Activated naive CD4-positive, alpha-beta T cell treated with anti-CD3 and anti-CD28 coated beads, Interleukin-2, amount 10 ng/mL, durations not matched to agents 7 days and 5 days (primary cell): ENCODE measurements around the gene MDFIC2.
"Not testable (repeated sequence)": the region's sequence is repeated elsewhere in the genome, so short reads cannot be mapped to it uniquely, and the experiment has no call there.

Experiments used
- CTCF ChIA-PET: fragments of 350-600 bp; sonication (Branson Sonifier 250); formaldehyde crosslinking; loops from one replicate; lab custom pipeline; 2021; ENCODE audit warnings: antibody characterized with exemption; lab: Charles Lee
- DNase-seq: peaks from one replicate; pipeline ENCODE4 v3.0.0-alpha.2; 2020
- H3K27ac Mint-ChIP-seq: one replicate; pipeline ENCODE4 v1.8.0; 2021; ENCODE audit warnings: mild to moderate bottlenecking, moderate library complexity, mixed read lengths
- H3K27me3 Mint-ChIP-seq: one replicate; pipeline ENCODE4 v1.8.0; 2021; ENCODE audit warnings: mild to moderate bottlenecking, mixed read lengths
- H3K36me3 Mint-ChIP-seq: one replicate; pipeline ENCODE4 v1.8.0; 2021; ENCODE audit warnings: mixed read lengths
- H3K4me1 Mint-ChIP-seq: one replicate; pipeline ENCODE4 v1.8.0; 2021; ENCODE audit warnings: mixed read lengths
- H3K4me3 Mint-ChIP-seq: one replicate; pipeline ENCODE4 v1.8.0; 2021; ENCODE audit warnings: mild to moderate bottlenecking, moderate library complexity, mixed read lengths
- H3K9me3 Mint-ChIP-seq: one replicate; pipeline ENCODE4 v1.8.0; 2021; ENCODE audit warnings: mixed read lengths

The MDFIC2 gene

GRCh38 chr3:70290431-70291096 is 21.9 kb downstream of the MDFIC2 start:
- H3K9me3 Mint-ChIP-seq, DNase-seq, H3K36me3 Mint-ChIP-seq, H3K4me3 Mint-ChIP-seq, H3K27ac Mint-ChIP-seq, CTCF ChIA-PET, H3K27me3 Mint-ChIP-seq, H3K4me1 Mint-ChIP-seq: not testable (repeated sequence)

- no peaks in the 10 kb centered on the region for H3K4me1 Mint-ChIP-seq
- H3K4me3 Mint-ChIP-seq, result no peak overlapping the region
- no peaks in the 10 kb centered on the region for H3K27me3 Mint-ChIP-seq
- H3K9me3 Mint-ChIP-seq, result peaks cover 2% of the 10 kb centered on the region
- H3K36me3 Mint-ChIP-seq, result no peaks in the 10 kb centered on the region
- no peak for DNase-seq
- H3K27ac Mint-ChIP-seq, result no peak overlapping the region
- CTCF ChIA-PET, result no interaction called here
Observed at GRCh38 chr3:70281663-70282062, 30.8 kb downstream of the MDFIC2 start.

- CTCF ChIA-PET, result no interaction called here
- Mint-ChIP-seq H3K27me3 (no peaks in the 10 kb centered on the region), H3K4me1 (no peaks in the 10 kb centered on the region), H3K9me3 (no peaks in the 10 kb centered on the region), H3K4me3 (no peak overlapping the region), H3K36me3 (no peaks in the 10 kb centered on the region), H3K27ac (no peak overlapping the region)
- no peak for DNase-seq
Observed at GRCh38 chr3:70277304-70277703, 35.1 kb downstream of the MDFIC2 start.

- no peak overlapping the region for H3K27ac Mint-ChIP-seq
- H3K36me3 Mint-ChIP-seq, result no peaks in the 10 kb centered on the region
- H3K9me3 Mint-ChIP-seq, result no peaks in the 10 kb centered on the region
- no peak for DNase-seq
- no peaks in the 10 kb centered on the region for H3K27me3 Mint-ChIP-seq
- H3K4me3 Mint-ChIP-seq, result no peak overlapping the region
- no peaks in the 10 kb centered on the region for H3K4me1 Mint-ChIP-seq
- CTCF ChIA-PET, result no interaction called here
Observed at GRCh38 chr3:70276901-70277300, 35.5 kb downstream of the MDFIC2 start.

GRCh38 chr3:70273492-70273891 is 38.9 kb downstream of the MDFIC2 start:
- Mint-ChIP-seq H3K4me1 (no peaks in the 10 kb centered on the region), H3K4me3 (no peak overlapping the region), H3K27me3 (no peaks in the 10 kb centered on the region), H3K36me3 (no peaks in the 10 kb centered on the region), H3K9me3 (no peaks in the 10 kb centered on the region), H3K27ac (no peak overlapping the region)
- DNase-seq, result no peak
- CTCF ChIA-PET, result no interaction called here

GRCh38 chr3:70272798-70273197 is 39.6 kb downstream of the MDFIC2 start:
- no peaks in the 10 kb centered on the region for H3K4me1 Mint-ChIP-seq
- no peak for DNase-seq
- H3K9me3 Mint-ChIP-seq, result no peaks in the 10 kb centered on the region
- CTCF ChIA-PET, result no interaction called here
- H3K36me3 Mint-ChIP-seq, result no peaks in the 10 kb centered on the region
- no peaks in the 10 kb centered on the region for H3K27me3 Mint-ChIP-seq
- H3K27ac Mint-ChIP-seq, result no peak overlapping the region
- no peak overlapping the region for H3K4me3 Mint-ChIP-seq

GRCh38 chr3:70264122-70264780 is 48.2 kb downstream of the MDFIC2 start:
- no peaks in the 10 kb centered on the region for H3K27me3 Mint-ChIP-seq
- no peaks in the 10 kb centered on the region for H3K9me3 Mint-ChIP-seq
- H3K4me3 Mint-ChIP-seq, result no peak overlapping the region
- DNase-seq, result no peak
- H3K27ac Mint-ChIP-seq, result no peak overlapping the region
- H3K4me1 Mint-ChIP-seq, result no peaks in the 10 kb centered on the region
- CTCF ChIA-PET, result no interaction called here
- H3K36me3 Mint-ChIP-seq, result no peaks in the 10 kb centered on the region

GRCh38 chr3:70261283-70261682 is 51.2 kb downstream of the MDFIC2 start:
- DNase-seq, result no peak
- Mint-ChIP-seq H3K4me1 (no peaks in the 10 kb centered on the region), H3K9me3 (no peaks in the 10 kb centered on the region), H3K27ac (no peak overlapping the region), H3K36me3 (no peaks in the 10 kb centered on the region), H3K27me3 (no peaks in the 10 kb centered on the region), H3K4me3 (no peak overlapping the region)
- CTCF ChIA-PET, result no interaction called here

- Mint-ChIP-seq H3K4me1 (no peaks in the 10 kb centered on the region), H3K27me3 (no peaks in the 10 kb centered on the region), H3K4me3 (no peak overlapping the region), H3K36me3 (no peaks in the 10 kb centered on the region), H3K9me3 (no peaks in the 10 kb centered on the region), H3K27ac (no peak overlapping the region)
- no peak for DNase-seq
- CTCF ChIA-PET, result no interaction called here
Observed at GRCh38 chr3:70256566-70256965, 55.9 kb downstream of the MDFIC2 start.

- H3K27ac Mint-ChIP-seq, result no peak overlapping the region
- no peaks in the 10 kb centered on the region for H3K4me1 Mint-ChIP-seq
- no peaks in the 10 kb centered on the region for H3K9me3 Mint-ChIP-seq
- no peaks in the 10 kb centered on the region for H3K36me3 Mint-ChIP-seq
- CTCF ChIA-PET, result no interaction called here
- no peak overlapping the region for H3K4me3 Mint-ChIP-seq
- H3K27me3 Mint-ChIP-seq, result no peaks in the 10 kb centered on the region
- no peak for DNase-seq
Observed at GRCh38 chr3:70250492-70250891, 61.9 kb downstream of the MDFIC2 start.

- no peaks in the 10 kb centered on the region for H3K4me1 Mint-ChIP-seq
- CTCF ChIA-PET, result no interaction called here
- no peak overlapping the region for H3K4me3 Mint-ChIP-seq
- no peaks in the 10 kb centered on the region for H3K27me3 Mint-ChIP-seq
- H3K27ac Mint-ChIP-seq, result no peak overlapping the region
- DNase-seq, result no peak
- H3K36me3 Mint-ChIP-seq, result no peaks in the 10 kb centered on the region
- H3K9me3 Mint-ChIP-seq, result no peaks in the 10 kb centered on the region
Observed at GRCh38 chr3:70249509-70250160, 62.8 kb downstream of the MDFIC2 start.

- CTCF ChIA-PET, result no interaction called here
- H3K27me3 Mint-ChIP-seq, result no peaks in the 10 kb centered on the region
- H3K4me1 Mint-ChIP-seq, result no peaks in the 10 kb centered on the region
- no peaks in the 10 kb centered on the region for H3K9me3 Mint-ChIP-seq
- no peak overlapping the region for H3K4me3 Mint-ChIP-seq
- no peaks in the 10 kb centered on the region for H3K36me3 Mint-ChIP-seq
- H3K27ac Mint-ChIP-seq, result no peak overlapping the region
- no peak for DNase-seq
Observed at GRCh38 chr3:70248856-70249255, 63.6 kb downstream of the MDFIC2 start.

- Mint-ChIP-seq H3K4me1 (no peaks in the 10 kb centered on the region), H3K27me3 (no peaks in the 10 kb centered on the region), H3K9me3 (no peaks in the 10 kb centered on the region), H3K27ac (no peak overlapping the region), H3K36me3 (no peaks in the 10 kb centered on the region), H3K4me3 (no peak overlapping the region)
- CTCF ChIA-PET, result interaction anchor here (0.5 kb wide), 1 partner anchor 117 kb away, joined by 5 read pairs; no protein-coding TSS in a partner anchor
- no peak for DNase-seq
Observed at GRCh38 chr3:70247955-70248354, 64.5 kb downstream of the MDFIC2 start.

- DNase-seq, result no peak
- Mint-ChIP-seq H3K27ac (no peak overlapping the region), H3K9me3 (no peaks in the 10 kb centered on the region), H3K4me1 (no peaks in the 10 kb centered on the region), H3K4me3 (no peak overlapping the region), H3K27me3 (no peaks in the 10 kb centered on the region), H3K36me3 (no peaks in the 10 kb centered on the region)
- CTCF ChIA-PET, result no interaction called here
Observed at GRCh38 chr3:70245746-70246525, 66.5 kb downstream of the MDFIC2 start.
